GM12874 (cell line): ENCODE measurements around the gene C9.

Source experiments
- TF ChIP-seq, protein P1 (sequence below): IDR thresholded peaks from 2 replicates; pipeline ENCODE4 v1.5.1; 2011; ENCODE audit warnings: low read depth, mild to moderate bottlenecking, control low read depth, low read length, moderate library complexity; ENCODE audit not compliant: insufficient read depth

The C9 gene

DNA sequence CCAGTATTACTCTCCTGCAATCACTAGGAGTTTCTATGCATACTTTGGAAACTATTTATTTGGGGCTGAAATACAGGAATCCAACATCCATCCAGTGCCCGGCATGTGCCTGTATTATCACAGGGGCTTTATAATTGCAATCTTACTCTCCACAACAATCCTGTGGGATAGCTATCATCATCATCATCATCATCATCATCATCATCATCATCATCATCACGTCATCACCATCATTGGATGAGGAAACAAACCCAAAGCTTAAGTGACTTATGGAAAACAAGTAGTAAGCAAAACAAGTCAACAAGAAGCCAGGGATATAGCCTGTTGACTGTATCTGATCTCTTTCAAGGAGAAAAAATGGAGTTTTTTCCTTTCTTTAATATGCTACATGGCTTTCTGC lies 97.1 kb downstream of the C9 start:
- TF ChIP-seq, protein P1, sequence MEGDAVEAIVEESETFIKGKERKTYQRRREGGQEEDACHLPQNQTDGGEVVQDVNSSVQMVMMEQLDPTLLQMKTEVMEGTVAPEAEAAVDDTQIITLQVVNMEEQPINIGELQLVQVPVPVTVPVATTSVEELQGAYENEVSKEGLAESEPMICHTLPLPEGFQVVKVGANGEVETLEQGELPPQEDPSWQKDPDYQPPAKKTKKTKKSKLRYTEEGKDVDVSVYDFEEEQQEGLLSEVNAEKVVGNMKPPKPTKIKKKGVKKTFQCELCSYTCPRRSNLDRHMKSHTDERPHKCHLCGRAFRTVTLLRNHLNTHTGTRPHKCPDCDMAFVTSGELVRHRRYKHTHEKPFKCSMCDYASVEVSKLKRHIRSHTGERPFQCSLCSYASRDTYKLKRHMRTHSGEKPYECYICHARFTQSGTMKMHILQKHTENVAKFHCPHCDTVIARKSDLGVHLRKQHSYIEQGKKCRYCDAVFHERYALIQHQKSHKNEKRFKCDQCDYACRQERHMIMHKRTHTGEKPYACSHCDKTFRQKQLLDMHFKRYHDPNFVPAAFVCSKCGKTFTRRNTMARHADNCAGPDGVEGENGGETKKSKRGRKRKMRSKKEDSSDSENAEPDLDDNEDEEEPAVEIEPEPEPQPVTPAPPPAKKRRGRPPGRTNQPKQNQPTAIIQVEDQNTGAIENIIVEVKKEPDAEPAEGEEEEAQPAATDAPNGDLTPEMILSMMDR = no peak

DNA sequence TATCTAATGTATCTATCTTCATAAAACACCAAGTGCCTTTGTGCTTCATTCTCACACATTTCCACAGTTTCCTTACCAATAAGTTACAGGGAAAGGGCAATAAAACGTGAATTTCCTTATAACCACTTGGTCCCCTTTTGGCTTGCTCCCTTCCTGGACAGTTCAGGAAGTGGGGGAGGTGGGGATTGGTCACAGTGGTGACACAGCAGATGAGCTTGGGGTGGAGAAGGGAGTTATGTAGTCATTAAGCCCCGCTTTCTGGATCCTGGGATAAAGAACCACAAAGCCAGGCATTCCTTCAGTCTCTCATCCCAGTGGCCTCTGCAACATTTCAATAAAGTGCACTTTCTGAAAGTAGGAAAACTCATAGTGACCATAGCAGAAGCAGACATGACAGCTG lies 97.9 kb downstream of the C9 start:
- TF ChIP-seq, protein P1 = no peak

DNA sequence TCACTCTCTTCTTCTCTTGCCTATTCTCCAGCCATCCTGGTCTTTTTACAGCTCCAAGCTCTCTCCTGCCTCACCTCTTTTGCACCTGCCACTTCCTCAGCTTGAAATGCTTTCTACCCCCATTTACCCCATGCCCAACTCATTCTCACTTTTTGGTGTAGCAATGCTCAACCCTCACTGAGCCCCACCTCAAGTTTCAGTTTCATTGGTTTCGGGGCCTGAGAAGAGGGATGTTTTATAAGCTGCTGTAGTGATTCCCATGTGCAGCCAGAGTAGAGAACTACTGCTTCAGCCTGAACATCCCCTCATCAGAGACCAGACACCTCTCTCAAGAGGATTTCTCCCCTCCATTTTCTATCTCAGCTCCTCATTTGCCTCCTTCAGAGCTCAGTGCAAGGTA lies 99.8 kb downstream of the C9 start:
- TF ChIP-seq, protein P1 = no peak

DNA sequence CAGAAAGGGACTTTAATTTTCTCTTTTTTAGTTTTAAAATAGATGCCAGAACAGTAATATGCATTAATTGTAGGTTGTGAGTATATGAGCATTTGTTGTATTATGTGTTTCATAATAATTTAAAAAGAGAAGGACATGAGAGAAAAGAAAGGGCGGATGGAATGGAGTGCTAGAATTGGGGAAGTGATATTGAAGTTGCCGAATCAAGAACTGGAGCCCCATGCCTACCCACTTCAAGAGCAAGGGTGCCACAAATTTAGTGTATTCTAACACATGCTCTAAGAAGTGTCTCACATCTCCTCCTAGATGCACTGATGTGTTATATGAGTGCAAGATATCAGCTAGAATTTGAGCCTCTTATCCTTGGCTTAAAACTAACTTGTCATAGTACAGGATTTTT lies 101.3 kb downstream of the C9 start:
- TF ChIP-seq, protein P1 = no peak

DNA sequence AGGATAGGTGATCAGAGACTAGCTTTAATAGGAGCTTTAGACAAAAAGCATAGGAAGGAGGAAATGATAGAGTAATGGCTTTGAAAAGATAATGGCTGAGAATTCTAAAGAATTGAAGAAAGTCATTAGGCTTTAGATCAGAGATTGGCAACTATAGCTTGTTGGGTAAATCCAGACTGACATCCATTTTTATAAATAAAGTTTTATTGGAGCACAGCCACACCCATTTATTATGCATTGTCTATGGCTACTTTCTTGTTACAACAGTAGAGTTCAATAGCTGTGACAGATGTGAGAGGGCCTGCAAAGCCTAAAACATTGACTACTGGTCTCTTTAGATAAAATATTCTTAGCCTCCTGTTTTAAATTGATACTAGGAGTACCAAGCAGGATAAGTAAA lies 104.2 kb downstream of the C9 start:
- TF ChIP-seq, protein P1 = no peak

DNA sequence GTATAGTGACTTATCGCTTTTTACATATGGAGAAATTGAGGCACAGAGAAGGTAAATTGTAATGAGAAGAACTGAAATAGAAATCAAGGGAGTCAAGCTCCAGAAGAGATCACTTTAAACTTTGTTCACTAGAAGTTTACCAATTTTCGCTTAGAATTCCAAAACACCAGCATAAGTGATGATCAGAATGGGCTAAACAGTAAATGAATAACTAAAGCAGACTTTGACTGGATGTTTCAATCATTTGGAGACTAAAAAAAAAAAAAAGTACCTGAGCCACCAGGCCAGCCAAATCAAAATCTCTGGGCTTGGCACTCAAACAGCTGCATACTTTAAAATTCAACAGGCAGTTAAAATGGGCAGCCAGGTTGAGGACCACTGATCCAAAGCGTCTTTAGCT lies 106.7 kb downstream of the C9 start:
- TF ChIP-seq, protein P1 = no peak

DNA sequence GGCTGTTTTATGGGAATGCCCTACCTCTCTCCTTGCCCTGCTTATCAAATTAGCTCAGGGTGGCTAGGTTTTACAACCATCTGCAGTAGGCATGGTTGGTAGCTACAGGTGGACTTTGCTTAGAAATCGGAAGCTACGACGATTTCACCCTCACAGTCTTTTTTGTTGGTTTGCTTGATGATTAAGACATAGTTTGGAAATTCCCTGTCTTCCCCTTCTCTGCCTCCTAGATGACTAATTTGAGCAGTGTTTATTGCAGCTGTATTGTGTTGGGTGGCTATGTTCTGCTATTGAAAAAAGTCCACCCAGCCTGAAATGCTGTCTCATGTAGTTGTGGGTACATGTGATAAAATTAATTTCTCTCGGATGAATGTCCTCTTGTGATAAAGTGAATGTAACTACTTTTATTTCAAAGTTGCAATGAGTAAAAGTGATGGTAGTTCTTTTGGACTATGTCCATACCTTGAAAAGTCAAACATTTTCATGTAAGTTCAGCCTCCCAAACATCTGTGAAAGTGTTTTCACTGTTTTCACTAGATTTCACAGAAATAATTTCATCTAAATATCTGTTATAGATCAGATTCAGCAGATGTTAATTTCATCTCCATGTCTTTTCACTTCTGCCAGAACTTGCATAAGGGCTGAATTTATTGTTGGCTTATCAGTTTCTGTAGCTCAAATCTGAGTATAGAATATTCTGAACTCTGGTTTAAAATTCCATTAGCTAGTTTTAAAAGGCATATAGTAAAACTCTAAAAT lies 107.6 kb downstream of the C9 start:
- TF ChIP-seq, protein P1 = no peak

DNA sequence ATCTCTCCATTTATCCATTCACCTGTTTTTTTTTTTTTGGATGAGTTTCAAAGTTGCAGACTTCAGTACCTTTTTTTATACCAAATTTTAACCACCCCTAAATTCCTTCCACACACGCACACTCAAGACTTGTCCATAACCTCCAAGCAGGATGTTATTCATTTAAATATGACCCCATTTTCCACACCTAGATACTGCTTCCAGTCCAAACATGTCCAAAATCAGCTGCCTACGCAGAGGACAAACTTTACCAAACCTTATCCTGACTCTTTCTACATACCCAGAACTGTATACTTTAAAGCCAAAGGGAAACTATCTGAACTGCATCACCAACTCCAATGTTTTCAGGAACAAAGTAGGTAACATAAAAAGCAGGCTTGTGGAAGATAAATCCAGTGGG lies 108.9 kb downstream of the C9 start:
- TF ChIP-seq, protein P1 = no peak
